SK-N-SH treated with all-trans-retinoic acid at 6 μM for 48 hours (cell line): ENCODE data around the gene RFX6.

Source experiments
- ARNTL ChIP-seq: fragments of 450-650 bp; formaldehyde crosslinking; IDR thresholded peaks from 2 replicates; pipeline ENCODE4 v1.5.0; 2020; ENCODE audit warnings: low read depth, mild to moderate bottlenecking, moderate library complexity, borderline replicate concordance
- SNAI2 ChIP-seq: fragments of 250-450 bp; sonication (Bioruptor Pico); IDR thresholded peaks from 2 replicates; pipeline ENCODE4 v1.5.0; 2020; ENCODE audit warnings: mild to moderate bottlenecking, moderate library complexity
- TCF4 ChIP-seq: fragments of 250-450 bp; sonication (Bioruptor Pico); IDR thresholded peaks from 2 replicates; pipeline ENCODE4 v1.8.0; 2021; ENCODE audit warnings: mild to moderate bottlenecking, moderate library complexity, borderline replicate concordance
- ZFP30 ChIP-seq: fragments of 450-650 bp; formaldehyde crosslinking; IDR thresholded peaks from 2 replicates; pipeline ENCODE4 v1.5.0; 2022; ENCODE audit warnings: mild to moderate bottlenecking, moderate library complexity
- ZNF70 ChIP-seq: fragments of 450-650 bp; formaldehyde crosslinking; IDR thresholded peaks from 2 replicates; pipeline ENCODE4 v1.5.0; 2020; ENCODE audit warnings: mild to moderate bottlenecking, moderate library complexity

- TF ChIP-seq SNAI2 (no peak), ZFP30 (no peak), TCF4 (no peak), ARNTL (CRISPR knock-in tag) (no peak), ZNF70 (no peak)
Measured at GRCh38 chr6:116902634-116903033, 25.6 kb downstream of the RFX6 start.
